K562 (cell line): ENCODE data around the gene GSTM1. TPM values are rescaled to one million over a fixed set of nuclear protein-coding genes. Genes with fewer than 3 reads are reported as not detected.

Experiments
- ATF7 ChIP-seq: fragments of 450-650 bp; IDR thresholded peaks from 2 replicates; pipeline ENCODE4 v1.7.1; 2014; ENCODE audit warnings: mild to moderate bottlenecking, moderate library complexity
- CHD1 ChIP-seq: fragments of 200-600 bp; sonication (generic); IDR thresholded peaks from one replicate; pipeline ENCODE4 v1.6.1; 2012; ENCODE audit warnings: mild to moderate bottlenecking, moderate library complexity, low read length, inconsistent platforms
- CREB1 ChIP-seq, 2 experiments: sonication (generic) in 1 of 2; formaldehyde crosslinking in 1 of 2; IDR thresholded peaks; 2 replicates each; pipeline versions ENCODE4 v1.6.1 to v1.8.0; 2012 to 2022; ENCODE audit warnings: inconsistent platforms in 1 of 2, mild to moderate bottlenecking in 1 of 2, missing genetic modification reagents in 1 of 2, moderate library complexity in 1 of 2
- DPF2 ChIP-seq: fragments of 450-650 bp; IDR thresholded peaks from 2 replicates; pipeline ENCODE4 v1.6.1; 2016
- ERF ChIP-seq: fragments of 450-650 bp; formaldehyde crosslinking; IDR thresholded peaks from 2 replicates; pipeline ENCODE4 v1.4.0; 2020; ENCODE audit warnings: mild to moderate bottlenecking, mixed read lengths
- ETV1 ChIP-seq: fragments of 450-650 bp; conservative IDR thresholded peaks from 2 replicates; pipeline ENCODE4 v1.6.1; 2016; ENCODE audit warnings: missing genetic modification characterization, control low read depth, low read depth, missing compliant biosample characterization
- FOXM1 ChIP-seq, 2 experiments: fragments of 450-650 bp in 1 of 2; sonication (generic) in 1 of 2; formaldehyde crosslinking in 1 of 2; IDR thresholded peaks; 2 replicates each; pipeline versions ENCODE4 v1.6.1 to v1.9.0; 2017 to 2022; ENCODE audit warnings: low read depth in 2 of 2, mild to moderate bottlenecking in 2 of 2, missing genetic modification reagents in 1 of 2, moderate library complexity in 1 of 2
- HDAC1 ChIP-seq, 2 experiments: fragments of 450-650 bp; IDR thresholded peaks; 2 replicates each; pipeline ENCODE4 v1.6.1; 2016 to 2017; ENCODE audit warnings: inconsistent platforms in 1 of 2, mild to moderate bottlenecking in 1 of 2, moderate library complexity in 1 of 2
- HLTF ChIP-seq: fragments of 450-650 bp; IDR thresholded peaks from 2 replicates; pipeline ENCODE4 v1.6.1; 2016
- KLF13 ChIP-seq: fragments of 450-650 bp; IDR thresholded peaks from 2 replicates; pipeline ENCODE4 v1.6.1; 2016; ENCODE audit warnings: missing genetic modification characterization, low read depth, mild to moderate bottlenecking, missing compliant biosample characterization, moderate library complexity, borderline replicate concordance
- PHF8 ChIP-seq: fragments of 200-600 bp; sonication (generic); IDR thresholded peaks from 2 replicates; pipeline ENCODE4 v1.6.1; 2012; ENCODE audit warnings: mixed run types, mild to moderate bottlenecking, inconsistent platforms, low read length, moderate library complexity, borderline replicate concordance
- POLR2A ChIP-seq: fragments of 450-650 bp; conservative IDR thresholded peaks from 2 replicates; pipeline ENCODE4 v1.6.1; 2016
- POLR2B ChIP-seq: fragments of 450-650 bp; IDR thresholded peaks from 2 replicates; pipeline ENCODE4 v1.6.1; 2018; ENCODE audit warnings: low read depth; ENCODE audit not compliant: partially characterized antibody
- RBBP5 ChIP-seq: fragments of 200-600 bp; sonication (generic); IDR thresholded peaks from 2 replicates; pipeline ENCODE4 v1.6.1; 2012; ENCODE audit warnings: borderline replicate concordance, mild to moderate bottlenecking, low read length, control low read depth, inconsistent platforms; ENCODE audit not compliant: insufficient read depth, poor library complexity, severe bottlenecking
- SAFB ChIP-seq: fragments of 200-400 bp; formaldehyde crosslinking; IDR thresholded peaks from 2 replicates; pipeline ENCODE4 v1.6.1; 2017; ENCODE audit warnings: low read depth, low read length, borderline replicate concordance
- SMAD4 ChIP-seq: fragments of 250-450 bp; sonication (Bioruptor Pico); conservative IDR thresholded peaks from 2 replicates; pipeline ENCODE4 v1.8.0; 2021; ENCODE audit warnings: inconsistent platforms, mild to moderate bottlenecking, moderate library complexity
- TAF7 ChIP-seq: fragments of 450-650 bp; IDR thresholded peaks from 2 replicates; pipeline ENCODE4 v1.6.1; 2016; ENCODE audit warnings: missing genetic modification characterization, missing compliant biosample characterization
- XRCC5 ChIP-seq: fragments of 200-400 bp; formaldehyde crosslinking; IDR thresholded peaks from 2 replicates; pipeline ENCODE4 v1.6.1; 2017; ENCODE audit warnings: low read depth, mild to moderate bottlenecking, low read length
- ZNF23 ChIP-seq: fragments of 250-450 bp; sonication (Bioruptor Pico); IDR thresholded peaks from 2 replicates; pipeline ENCODE4 v1.4.0; 2020; ENCODE audit warnings: mild to moderate bottlenecking
- ZNF324 ChIP-seq: fragments of 250-450 bp; sonication (Bioruptor Pico); IDR thresholded peaks from 2 replicates; pipeline ENCODE4 v1.4.0; 2020; ENCODE audit warnings: mild to moderate bottlenecking
- ZNF445 ChIP-seq: fragments of 250-450 bp; sonication (Bioruptor Pico); IDR thresholded peaks from 2 replicates; pipeline ENCODE4 v1.4.0; 2020; ENCODE audit warnings: low read depth, mild to moderate bottlenecking, moderate library complexity
- ZZZ3 ChIP-seq: fragments of 450-650 bp; IDR thresholded peaks from 2 replicates; pipeline ENCODE4 v1.6.1; 2016; ENCODE audit warnings: antibody characterized with exemption, mild to moderate bottlenecking, moderate library complexity
- polyA plus RNA-seq, 8 experiments: library from polyadenylated mRNA; depleted of rRNA in 4 of 8; stranded (reverse) in 5 of 8; unstranded in 3 of 8; fragments of >200 nt; fragmentation: Nextera tagmentation in 2 of 8; fragmentation: Illumina TruSeq in 1 of 8; extraction: Ambion mirVana in 2 of 8; extraction: Trizol in 1 of 8; gene quantifications; 2 replicates each; pipeline versions ENCODE4 v1.2.1 to v1.2.3, GENCODE V29; 2011 to 2014; ENCODE audit warnings: inconsistent platforms in 1 of 8, missing spikeins in 1 of 8
- total RNA-seq, 7 experiments: library from RNA; depleted of rRNA in 6 of 7; stranded (reverse); fragments of >200 nt in 6 of 7; fragmentation: Illumina TruSeq in 2 of 7; extraction: Trizol in 2 of 7; gene quantifications; 2 replicates each; pipeline versions ENCODE4 v1.2.1 to v1.2.3, GENCODE V29; 2011 to 2021; ENCODE audit warnings: low replicate concordance in 1 of 7
- TF ChIP-seq, protein P1 (sequence below): sonication (generic); formaldehyde crosslinking; IDR thresholded peaks from 2 replicates; pipeline ENCODE4 v1.8.0; 2022; ENCODE audit warnings: mild to moderate bottlenecking, missing genetic modification reagents
- TF ChIP-seq, protein P2 (sequence below), 2 experiments: fragments of 450-650 bp; conservative IDR thresholded peaks; 2 replicates each; pipeline ENCODE4 v1.6.1; 2017; ENCODE audit warnings: mild to moderate bottlenecking in 2 of 2, moderate library complexity in 2 of 2

GSTM1 gene
- total and polyA plus RNA-seq, 9 of the 15 experiments (the other 6 are each of a cell fraction or from before 2014, with no cell fraction given): not detected

DNA sequence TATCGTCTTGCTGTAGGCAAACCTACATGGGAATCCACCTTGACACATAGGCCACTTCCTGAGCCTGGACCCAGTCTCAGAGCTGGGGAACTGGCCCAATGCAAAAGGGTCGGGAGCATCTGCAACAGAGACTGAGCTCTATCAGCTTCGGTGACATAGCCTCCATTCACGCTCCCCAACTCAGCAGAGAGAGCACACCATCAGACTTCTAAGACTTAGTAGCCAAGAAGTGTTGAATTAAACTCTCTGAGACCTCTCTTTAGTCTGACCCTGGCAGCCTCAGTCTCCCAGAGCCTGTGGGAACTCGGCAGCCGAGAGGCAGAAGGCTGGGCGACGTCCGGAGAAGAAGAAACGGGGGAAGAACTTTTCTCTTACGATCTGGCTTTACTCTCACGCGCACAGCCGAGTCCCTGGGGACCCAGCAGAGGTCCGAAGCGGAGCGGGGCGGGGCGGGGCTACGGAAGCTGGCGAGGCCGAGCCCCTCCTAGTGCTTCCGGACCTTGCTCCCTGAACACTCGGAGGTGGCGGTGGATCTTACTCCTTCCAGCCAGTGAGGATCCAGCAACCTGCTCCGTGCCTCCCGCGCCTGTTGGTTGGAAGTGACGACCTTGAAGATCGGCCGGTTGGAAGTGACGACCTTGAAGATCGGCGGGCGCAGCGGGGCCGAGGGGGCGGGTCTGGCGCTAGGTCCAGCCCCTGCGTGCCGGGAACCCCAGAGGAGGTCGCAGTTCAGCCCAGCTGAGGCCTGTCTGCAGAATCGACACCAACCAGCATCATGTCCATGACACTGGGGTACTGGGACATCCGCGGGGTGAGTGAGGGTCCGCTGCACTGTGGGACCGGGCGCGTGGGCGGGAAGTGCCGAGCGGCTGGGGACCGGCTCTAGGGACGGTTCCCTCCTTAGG, 31.8 kb upstream of the GSTM1 start, which contains the start of gene GSTM4 (continued):
- TF ChIP-seq, protein P1, sequence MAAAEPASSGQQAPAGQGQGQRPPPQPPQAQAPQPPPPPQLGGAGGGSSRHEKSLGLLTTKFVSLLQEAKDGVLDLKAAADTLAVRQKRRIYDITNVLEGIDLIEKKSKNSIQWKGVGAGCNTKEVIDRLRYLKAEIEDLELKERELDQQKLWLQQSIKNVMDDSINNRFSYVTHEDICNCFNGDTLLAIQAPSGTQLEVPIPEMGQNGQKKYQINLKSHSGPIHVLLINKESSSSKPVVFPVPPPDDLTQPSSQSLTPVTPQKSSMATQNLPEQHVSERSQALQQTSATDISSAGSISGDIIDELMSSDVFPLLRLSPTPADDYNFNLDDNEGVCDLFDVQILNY (CRISPR knock-in tag): no peak
- TF ChIP-seq HLTF (0 out of 2 replicates have a peak, but pooled peaks have one; percentile 4), SMAD4 (peak; percentile 54), HDAC1 (IDR thresholded peaks at IDR 0.05) (peak in 1 of 2 experiments; percentile 84; a peak in 2 of 4 replicates), PHF8 (peak; percentile 84), CHD1 (peak; percentile 26), SAFB (0 out of 2 replicates have a peak, but pooled peaks have one; percentile 20), TAF7 (peak; percentile 67), POLR2B (peak; percentile 68), ETV1 (tag) (peak; percentile 93), POLR2A (peak; percentile 88), DPF2 (0 out of 2 replicates have a peak, but pooled peaks have one; percentile 51), CREB1 (IDR thresholded peaks at IDR 0.05) (0 out of 2 replicates have a peak, but pooled peaks have one; percentile 16), CREB1 (CRISPR knock-in tag; IDR thresholded peaks at IDR 0.05) (peak; percentile 42; the same call in 1 of the 2 replicates), ERF (CRISPR knock-in tag) (peak; percentile 28; the same call in 1 of the 2 replicates), ZNF324 (CRISPR knock-in tag) (no peak), XRCC5 (peak; percentile 27; the same call in 1 of the 2 replicates), RBBP5 (peak; percentile 93), FOXM1 (IDR thresholded peaks at IDR 0.05; ENCODE audit: low read depth) (no peak), FOXM1 (CRISPR knock-in tag; IDR thresholded peaks at IDR 0.05; ENCODE audit: low read depth) (0 out of 2 replicates have a peak, but pooled peaks have one; percentile 84), KLF13 (tag) (peak; percentile 84; the same call in 1 of the 2 replicates), ATF7 (peak; percentile 76), ZNF445 (CRISPR knock-in tag) (no peak), ZNF23 (no peak), ZZZ3 (0 out of 2 replicates have a peak, but pooled peaks have one; percentile 52)
- TF ChIP-seq, protein P2, sequence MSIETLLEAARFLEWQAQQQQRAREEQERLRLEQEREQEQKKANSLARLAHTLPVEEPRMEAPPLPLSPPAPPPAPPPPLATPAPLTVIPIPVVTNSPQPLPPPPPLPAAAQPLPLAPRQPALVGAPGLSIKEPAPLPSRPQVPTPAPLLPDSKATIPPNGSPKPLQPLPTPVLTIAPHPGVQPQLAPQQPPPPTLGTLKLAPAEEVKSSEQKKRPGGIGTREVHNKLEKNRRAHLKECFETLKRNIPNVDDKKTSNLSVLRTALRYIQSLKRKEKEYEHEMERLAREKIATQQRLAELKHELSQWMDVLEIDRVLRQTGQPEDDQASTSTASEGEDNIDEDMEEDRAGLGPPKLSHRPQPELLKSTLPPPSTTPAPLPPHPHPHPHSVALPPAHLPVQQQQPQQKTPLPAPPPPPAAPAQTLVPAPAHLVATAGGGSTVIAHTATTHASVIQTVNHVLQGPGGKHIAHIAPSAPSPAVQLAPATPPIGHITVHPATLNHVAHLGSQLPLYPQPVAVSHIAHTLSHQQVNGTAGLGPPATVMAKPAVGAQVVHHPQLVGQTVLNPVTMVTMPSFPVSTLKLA (conservative IDR thresholded peaks at IDR 0.05): peak; percentile 62 to 84; a peak in 3 of 4 replicates
